HG02678 (cell line): ENCODE data around the gene ADAT3.

ENCODE experiments used
- ATAC-seq: cut with Tn5 transposase; IDR thresholded peaks from one replicate; pipeline ENCODE4 v1.9.1; 2021; ENCODE audit warnings: mild to moderate bottlenecking, moderate library complexity; ENCODE audit not compliant: unreplicated experiment

Gene ADAT3

DNA sequence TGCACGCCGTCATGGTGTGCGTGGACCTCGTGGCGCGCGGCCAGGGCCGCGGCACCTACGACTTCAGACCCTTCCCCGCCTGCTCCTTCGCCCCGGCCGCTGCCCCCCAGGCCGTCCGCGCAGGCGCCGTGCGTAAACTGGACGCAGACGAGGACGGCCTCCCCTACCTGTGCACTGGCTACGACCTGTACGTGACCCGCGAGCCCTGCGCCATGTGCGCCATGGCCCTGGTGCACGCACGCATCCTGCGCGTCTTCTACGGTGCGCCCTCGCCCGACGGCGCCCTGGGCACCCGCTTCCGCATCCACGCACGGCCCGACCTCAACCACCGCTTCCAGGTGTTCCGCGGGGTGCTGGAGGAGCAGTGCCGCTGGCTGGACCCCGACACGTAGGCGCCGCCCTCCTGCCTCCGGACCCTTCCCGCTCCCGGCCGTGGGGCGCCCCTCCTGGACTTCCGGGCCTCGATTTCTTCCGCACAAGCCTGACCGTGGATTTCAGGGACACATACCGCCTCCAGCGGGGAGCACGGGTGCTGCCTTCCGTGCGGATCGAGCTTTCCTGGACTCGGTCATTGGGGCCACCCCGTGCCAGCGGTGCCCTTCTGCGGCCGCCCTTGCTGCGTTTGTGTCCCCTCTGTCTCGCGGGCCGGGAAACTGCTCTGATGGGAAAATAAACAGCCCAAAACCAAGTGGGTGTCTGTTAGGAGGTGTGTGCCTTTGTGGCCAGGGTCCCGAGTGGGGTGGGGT, 7.7 kb downstream of the ADAT3 start:
- ATAC-seq: no peak

DNA sequence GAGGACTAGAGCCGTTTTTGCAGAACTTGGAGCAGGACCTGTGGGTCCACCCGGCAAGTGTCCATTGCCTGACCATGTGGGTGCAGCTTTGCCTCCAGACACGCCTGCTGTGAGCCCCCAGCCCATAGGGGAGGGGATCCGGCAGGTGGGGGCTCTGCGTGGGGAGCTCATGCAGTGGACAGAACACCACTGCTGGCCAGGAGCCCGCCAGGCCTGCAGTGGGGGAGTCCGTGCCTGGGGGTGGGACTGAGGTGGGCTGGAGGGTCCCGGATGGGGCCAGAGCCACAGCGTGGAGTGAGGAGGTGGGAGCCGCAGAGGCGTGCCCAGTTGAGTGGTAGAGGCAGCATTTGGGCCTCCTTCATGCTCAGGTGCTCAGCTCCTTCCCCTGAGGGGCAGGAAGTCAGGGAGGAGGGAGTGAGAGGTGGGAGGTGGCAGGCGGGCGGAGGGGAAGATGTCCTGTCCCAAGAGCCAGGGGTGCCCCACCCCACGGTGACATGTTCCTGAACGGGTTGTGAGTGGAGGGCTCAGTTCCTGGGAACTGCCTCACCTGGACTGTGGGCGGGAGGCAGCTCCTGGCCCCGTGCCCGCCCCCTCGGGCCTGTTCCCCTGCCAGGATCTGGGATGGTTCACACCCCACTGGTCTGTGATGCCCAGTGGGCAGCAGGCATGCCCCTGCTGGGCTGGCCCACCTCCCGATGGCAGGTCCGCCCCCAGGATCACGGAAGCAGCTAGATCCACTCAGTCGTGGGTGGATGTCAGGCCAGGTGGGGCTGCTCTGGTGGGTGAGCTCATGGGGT, 8.8 kb downstream of the ADAT3 start:
- ATAC-seq: no peak

DNA sequence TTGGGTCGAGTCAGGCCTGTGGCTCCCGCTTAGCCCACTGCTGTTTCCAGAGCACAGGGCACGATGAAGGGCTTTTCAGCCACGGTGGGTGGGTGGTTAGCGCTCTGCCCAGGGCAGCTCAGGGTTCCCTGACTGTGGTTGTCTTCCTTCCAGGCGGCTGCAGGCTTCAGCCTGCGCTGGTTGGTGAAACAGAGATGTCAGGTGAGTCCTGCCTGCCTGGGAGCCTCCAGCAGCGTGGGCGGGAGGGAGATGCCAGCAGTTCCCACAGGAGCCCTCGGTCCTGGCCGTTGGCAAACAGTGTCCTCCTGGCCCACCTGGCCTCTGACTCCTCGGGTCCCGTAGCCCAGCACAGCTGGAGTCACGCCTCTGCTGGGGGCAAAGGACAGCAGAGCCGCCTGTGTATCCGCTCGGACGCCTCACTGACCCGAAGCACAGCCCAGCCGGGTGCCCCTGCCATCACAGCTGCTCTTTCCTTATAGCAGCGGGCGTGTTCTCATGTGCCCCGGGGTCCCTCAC, 9.7 kb downstream of the ADAT3 start:
- ATAC-seq: no peak

DNA sequence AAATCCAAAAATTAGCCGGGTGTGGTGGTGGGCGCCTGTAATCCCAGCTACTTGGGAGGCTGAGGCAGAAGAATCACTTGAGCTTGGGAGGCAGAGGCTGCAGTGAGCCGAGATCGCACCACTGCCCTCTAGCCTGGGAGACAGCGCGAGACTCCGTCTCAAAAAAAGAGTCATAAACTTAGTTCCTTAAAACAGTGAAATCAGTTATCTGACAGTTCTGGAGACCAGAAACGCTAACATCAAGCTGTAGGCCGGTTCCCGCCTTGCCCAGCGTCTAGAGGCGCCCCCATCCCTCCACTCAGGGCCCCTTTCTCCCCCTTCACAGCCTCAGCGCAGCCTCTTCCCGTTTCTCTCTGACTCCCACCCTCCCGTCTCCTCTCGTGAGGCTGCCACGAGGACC, 11.9 kb downstream of the ADAT3 start:
- ATAC-seq: no peak

DNA sequence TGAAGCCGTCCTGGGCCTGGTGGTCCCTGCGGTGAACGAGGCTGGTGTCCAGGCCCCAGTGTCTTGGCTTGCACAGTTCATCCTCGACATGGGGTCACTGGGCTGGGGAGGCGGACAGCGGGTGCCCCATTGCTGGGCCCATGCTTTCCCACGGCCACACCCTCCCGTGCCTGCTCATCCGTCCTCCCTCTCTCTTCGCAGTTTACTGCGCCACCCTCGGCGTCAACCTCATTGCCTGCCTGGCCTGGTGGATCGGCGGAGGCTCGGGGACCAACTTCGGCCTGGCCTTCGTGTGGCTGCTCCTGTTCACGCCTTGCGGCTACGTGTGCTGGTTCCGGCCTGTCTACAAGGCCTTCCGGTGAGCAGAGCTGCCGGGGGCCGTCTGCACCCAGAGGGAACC, 12.7 kb downstream of the ADAT3 start:
- ATAC-seq: no peak

DNA sequence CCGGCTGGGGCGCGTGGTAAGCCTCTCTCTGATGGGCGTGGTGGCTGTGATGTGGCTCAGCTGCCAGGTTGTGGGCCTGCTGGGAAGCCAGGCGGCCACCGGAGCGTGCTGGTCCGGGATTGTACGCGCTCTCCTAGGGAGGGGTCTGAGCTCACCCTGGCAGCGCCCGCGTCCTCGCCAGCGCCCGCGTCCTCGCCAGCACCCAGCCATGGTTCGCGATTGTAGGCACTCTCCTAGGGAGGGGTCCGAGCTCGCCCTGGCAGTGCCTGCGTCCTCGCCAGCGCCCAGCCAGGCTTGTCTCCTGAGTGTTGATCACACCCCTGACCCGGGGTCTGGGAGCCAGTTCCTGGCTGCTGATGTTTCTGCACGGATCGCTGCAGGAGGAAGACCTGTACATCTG, 13.8 kb downstream of the ADAT3 start:
- no peak for ATAC-seq

DNA sequence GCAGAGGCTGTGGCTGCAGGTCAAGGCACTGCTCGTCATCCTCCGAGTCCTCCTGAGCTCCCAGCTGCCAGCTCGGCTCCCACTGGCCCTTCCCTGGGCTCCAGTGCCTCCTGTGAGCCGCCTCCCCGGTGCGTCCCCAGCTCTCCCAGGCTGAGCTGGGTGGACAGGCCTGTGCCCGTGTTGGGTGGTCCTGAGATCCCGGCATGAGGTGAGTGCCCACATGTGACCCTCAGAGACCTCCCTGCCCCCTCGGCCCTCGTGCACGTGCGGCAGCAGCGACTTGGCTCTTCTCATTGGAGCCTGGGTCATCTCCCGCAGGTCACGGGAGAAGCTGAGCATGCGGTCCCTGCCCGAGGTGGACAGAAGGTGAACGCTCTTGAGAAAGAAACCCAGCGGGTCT, 15.4 kb downstream of the ADAT3 start:
- ATAC-seq: no peak

DNA sequence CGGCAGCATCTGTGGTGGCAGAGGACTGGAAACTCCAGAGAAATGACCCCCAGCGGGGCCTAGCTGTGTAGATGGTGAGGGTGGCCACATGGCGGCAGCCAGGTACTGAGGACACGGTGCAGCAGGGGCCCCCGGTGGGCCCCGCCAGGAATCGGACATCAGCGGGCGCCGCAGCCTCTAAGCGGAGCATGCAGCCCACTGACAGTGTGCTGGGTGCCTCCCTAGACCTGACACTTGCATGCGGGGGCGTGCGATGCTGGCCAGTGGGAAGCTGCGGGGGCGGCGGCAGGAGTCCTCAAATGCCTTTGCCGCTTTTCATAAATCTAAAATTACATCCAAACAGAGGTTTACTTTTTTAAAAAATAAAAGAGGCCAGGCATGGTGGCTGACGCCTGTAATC, 16.1 kb downstream of the ADAT3 start:
- ATAC-seq: no peak

DNA sequence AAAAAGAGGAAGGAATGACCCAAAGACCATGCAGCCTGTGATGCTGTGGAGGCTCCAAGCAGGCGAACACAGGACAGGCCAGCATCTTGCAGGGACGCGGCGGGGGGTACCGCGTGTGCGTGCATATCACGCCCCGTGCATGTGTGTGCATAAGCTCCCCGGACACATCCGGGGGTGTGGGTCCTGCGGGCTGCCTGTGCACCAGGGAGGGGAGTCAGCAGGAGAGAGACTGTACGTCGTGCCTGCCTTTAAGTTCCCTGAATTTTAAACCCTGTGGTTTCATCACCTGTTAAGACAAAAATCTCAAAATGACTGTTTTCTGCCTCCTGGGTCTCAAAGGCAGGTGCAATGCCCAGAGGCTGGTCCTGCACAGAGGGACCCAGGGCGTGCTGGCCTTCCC, 16.6 kb downstream of the ADAT3 start:
- no peak for ATAC-seq

DNA sequence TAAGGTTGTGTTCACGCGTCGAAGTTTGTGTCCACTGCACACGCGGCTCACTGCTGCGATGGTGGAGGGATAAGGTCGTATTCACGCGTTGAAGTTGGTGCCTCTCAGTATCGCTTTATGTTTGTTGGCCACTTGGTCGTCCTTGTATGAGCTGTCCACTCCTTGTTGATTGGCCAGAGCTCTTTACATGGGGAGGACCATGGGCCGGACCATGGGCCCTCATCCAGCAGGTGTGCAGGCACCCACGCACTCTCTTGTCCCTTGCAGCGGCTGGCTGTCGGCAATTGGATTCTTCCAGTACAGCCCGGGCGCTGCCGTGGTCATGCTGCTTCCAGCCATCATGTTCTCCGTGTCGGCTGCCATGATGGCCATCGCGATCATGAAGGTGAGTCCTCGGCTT, 17.6 kb downstream of the ADAT3 start:
- no peak for ATAC-seq

DNA sequence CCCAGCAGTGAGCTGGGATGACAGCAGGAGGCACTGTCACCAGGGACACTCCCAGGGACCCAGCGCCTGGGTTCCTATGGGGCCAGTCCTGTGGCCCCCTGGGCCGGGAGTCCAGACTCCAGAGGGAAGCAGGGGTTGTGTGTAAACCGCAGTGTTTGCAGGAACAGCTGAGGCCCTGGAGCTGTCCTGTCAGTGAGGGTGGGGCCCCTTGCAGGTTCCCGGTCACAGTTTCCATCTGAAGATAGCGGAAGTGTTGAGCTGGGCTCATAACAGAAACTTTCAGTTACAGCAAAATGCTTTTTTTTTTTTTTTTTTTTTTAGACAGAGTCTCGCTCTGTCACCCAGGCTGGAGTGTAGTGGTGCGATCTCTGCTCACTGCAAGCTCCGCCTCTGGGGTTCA, 18.1 kb downstream of the ADAT3 start:
- ATAC-seq: no peak

DNA sequence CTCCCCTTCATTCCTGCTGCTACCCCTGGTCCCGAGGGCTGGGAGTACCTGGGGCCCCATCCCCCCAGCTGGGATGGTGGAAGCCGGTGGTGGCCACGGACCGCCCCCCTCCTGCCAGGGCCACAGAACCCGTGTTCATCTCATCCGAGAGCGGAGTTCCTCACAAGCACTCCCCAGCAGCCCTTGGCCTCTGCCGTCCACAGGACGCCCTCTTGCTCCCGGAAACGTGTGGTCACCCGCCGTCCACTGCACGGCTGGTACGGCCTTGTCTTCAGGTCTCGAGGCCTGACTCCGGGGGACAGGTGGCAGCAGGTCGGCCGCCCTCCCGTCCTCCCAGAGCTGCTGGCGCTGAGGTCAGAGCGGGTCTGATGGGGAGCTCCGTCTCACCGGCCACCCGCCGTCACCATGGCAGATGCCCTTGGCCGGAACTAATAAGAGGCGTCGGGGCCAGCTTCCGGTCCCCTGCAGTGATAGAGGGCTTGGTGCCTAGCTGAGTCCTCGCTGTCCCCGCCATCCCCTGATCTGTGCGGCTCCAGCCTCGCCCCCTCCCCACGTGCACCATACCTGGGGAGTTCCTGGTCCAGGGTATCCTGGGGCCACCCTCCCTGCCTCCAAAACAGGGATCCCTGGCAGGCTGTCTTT, 19.2 kb downstream of the ADAT3 start:
- no peak for ATAC-seq

DNA sequence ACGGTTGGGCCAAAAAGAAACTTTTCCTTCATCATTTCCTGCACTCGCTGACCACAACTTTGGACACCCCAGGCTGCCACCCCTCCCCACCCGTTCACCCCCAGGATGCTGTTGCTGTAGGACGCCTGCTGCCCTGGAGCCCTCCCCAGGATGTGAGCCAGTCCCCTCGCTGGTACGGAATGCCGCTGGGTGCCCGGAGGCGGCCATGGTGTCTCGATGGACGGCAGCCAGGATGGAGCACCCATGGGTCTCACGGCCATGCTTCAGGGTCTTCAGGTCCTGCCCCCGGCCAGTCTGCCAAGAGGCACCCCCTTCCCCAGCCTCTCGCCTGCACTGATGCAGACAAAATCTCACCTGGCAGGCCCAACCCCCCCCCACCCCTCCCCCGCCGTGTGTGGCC, 20.3 kb downstream of the ADAT3 start:
- ATAC-seq: no peak

DNA sequence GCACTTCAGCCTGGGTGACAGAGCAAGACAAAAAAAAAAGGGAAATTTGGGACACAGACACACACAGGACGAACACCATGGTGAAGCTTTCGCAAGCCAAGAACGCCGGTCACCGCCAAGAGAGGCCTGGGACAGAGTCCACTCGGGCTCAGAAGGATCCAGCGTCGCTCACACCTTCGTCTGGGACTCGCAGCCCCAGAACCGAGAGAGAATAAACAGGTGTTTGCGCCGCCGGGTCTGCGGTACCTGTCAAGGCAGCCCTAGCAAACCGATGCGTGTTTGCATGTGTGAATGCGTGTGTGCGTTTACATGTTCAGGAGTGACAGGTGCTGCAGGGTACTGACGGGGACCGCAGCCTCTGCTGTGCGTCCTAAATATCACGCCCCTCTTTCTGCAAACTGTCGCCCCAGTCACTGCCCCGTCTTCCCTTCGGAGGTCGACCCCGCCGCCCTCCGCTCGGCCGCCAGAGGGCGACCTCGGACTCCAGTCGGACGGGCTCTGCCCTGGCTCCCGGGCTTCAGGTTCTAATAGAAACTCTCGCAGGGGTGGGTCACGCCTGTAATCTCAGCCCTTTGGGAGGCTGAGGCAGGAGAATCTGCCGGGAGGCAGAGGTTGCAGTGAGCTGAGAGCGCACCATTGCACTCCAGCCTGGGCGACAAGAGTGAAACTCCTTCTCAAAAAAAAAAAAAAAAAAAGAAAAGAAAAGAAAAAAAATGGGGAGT, 24.0 kb downstream of the ADAT3 start:
- peak; percentile 55 for ATAC-seq

DNA sequence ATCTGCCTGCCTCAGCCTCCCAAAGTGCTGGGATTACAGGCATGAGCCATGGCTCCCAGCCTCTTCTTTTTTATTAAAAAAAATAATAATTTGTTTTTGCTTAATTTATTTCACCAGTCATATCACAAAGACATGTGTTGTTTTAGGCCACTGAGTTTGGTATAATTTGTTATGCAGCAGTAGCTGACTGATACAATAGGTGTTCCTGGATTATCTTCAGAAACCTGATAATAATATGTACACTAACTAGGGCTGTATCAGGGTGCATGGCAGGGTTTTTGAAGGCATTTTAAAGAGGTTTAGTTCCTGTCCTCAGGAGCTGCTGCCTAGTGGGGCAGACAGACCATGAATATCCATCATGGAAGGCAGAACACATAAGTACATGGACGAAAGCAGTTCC, 26.2 kb downstream of the ADAT3 start:
- ATAC-seq: no peak

DNA sequence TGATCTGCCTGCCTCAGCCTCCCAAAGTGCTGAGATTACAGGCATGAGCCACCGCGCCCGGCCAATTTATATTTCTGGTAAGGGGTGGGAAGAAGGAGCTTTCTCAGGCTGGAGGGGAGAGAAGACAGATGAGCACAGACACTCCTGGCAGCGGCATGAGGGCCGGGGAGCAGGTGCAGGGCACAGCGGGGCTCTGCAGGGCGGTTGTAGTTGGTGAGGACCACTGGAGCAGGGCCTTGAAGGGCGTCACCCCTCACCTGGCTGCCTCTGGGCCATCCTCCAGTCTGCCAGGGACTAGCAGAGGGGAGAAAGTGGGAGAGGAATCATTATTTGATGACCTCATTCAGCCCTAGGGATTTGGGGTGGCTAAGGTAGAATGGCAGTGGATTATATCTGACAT, 27.2 kb downstream of the ADAT3 start:
- ATAC-seq: no peak

DNA sequence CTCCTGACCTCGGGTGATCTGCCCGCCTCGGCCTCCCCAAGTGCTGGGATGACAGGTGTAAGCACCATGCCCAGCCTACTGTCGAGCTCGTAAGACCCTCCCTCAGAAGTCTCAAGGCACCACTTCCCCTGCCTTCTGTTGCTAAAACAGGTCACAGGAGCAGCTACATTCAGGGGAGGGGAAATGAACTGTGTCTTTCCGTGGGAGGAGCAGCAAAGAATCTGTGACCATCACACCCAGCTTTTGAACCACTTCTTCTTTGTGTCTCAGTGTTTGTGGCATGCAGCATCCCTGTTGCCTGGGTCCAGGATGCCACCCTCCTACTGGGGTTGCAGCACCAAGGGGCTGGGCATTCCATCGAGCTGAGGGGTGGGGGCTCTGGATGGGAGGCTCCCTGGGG, 28.0 kb downstream of the ADAT3 start:
- no peak for ATAC-seq

DNA sequence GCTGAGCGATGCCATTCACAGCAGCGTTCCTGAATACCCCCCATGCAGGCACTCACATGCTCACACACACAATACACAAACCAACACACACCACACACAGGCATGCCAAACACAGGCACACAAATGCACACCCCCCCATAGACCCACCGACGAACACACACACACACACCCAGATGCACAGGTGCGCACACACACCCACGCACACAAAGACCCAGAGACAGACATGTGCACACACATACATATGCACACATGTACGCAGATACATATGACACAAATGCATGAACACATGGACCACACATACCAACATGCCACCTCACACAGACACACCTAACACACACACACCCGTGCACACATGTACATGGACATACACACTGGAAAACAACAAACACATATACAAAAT, 28.7 kb downstream of the ADAT3 start:
- ATAC-seq: no peak

DNA sequence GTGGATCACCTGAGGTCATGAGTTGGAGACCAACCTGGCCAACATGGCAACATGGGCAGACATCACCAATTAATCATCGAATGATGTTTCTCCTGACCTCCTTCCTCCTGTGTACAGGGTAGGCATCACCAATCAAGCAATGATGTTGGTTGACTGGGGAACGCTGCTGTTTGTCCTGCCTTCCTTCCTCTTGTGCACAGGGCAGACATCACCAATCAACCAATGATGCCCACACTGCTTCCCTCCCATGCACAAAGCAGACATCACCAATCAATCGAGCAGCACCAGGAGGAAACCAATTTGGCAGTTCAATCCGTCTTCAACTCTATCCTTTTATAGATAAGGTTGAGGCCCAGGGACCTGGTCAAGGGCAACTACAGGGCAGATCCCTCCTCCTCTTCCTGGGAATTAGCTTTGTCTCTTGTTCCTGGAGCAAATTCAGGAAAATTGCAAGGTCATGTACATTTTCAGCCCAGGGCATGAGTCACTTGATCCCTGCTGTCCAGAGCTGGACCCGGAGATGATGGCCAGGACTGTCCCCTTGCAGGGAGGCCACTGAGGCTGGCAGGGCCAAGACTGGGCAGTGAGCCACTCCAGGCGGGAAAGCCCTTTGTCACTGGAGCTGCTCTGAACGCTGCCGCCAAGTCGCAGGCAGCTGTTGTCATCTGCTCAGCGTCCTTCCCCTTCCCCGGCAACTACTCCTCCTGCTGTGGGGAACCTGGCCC, 30.4 kb downstream of the ADAT3 start:
- ATAC-seq: no peak

DNA sequence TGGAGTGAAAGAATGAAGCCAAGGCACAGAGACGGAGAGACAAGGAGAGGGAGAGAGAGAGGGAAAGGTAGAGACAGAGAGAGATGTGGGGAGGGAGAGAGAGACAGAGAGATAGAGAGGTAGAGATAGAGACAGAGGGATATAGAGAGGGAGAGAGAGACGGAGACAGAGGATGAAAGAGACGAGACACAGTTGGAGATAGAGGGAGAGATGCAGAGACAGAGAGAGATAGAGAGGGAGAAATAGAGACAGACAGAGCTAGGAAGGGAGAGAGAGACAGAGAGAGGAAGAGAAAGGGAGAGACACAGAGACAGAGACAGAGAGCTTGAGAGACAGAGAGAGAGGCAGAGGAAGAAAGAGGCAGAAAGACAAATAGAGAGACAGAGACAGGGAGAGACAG, 31.2 kb downstream of the ADAT3 start:
- no peak for ATAC-seq
